IMR-90 (cell line): ENCODE measurements around the gene TBRG4. TPM values are rescaled to one million over a fixed set of nuclear protein-coding genes. Genes with fewer than 3 reads are reported as not detected.

ENCODE experiments used
- ATAC-seq: fragments of 200-7000 bp; cut with Tn5 transposase; 2 replicates; pipeline ENCODE4 v1.9.1; 2020; ENCODE audit warnings: low read depth, mild to moderate bottlenecking, moderate library complexity
- BruUV-seq: library from RNA; stranded (reverse); fragments of 400-500 nt; replicated peaks from 2 replicates; lab custom pipeline; 2021; lab: Mats Ljungman, UMichigan
- CTCF ChIA-PET: fragments of 300-600 bp; formaldehyde crosslinking; extraction: SDS; loops from one replicate; lab custom pipeline; 2021; ENCODE audit warnings: antibody characterized with exemption; lab: Yijun Ruan, JAX
- POLR2A ChIA-PET: fragments of 300-600 bp; sonication (Branson Sonifier 250); formaldehyde crosslinking; loops from one replicate; lab custom pipeline; 2022; ENCODE audit warnings: antibody characterized with exemption; ENCODE audit not compliant: unreplicated experiment; lab: Charles Lee
- DNase-seq: peaks from one replicate; pipeline ENCODE4 v3.0.0; 2013
- H2AFZ ChIP-seq: replicated peaks from 2 replicates; pipeline ENCODE3; 2013; ENCODE audit warnings: low read length, mild to moderate bottlenecking; ENCODE audit not compliant: poor library complexity
- H2AK5ac ChIP-seq: 2 replicates; pipeline ENCODE4 v1.6.1; 2013; ENCODE audit warnings: low read depth, low read length, inconsistent platforms
- H2AK9ac ChIP-seq: replicated peaks from 2 replicates; pipeline ENCODE3; 2013; ENCODE audit warnings: mild to moderate bottlenecking, low read depth, low read length, moderate library complexity; ENCODE audit not compliant: poor library complexity
- H2BK120ac ChIP-seq: 2 replicates; pipeline ENCODE4 v1.6.1; 2013; ENCODE audit warnings: low read depth, low read length, inconsistent platforms
- H2BK15ac ChIP-seq: 3 replicates; pipeline ENCODE4 v1.6.1; 2013; ENCODE audit warnings: low read depth, low read length, inconsistent platforms
- H2BK20ac ChIP-seq: 2 replicates; pipeline ENCODE4 v1.6.1; 2013; ENCODE audit warnings: low read depth, mild to moderate bottlenecking, inconsistent platforms, low read length, moderate library complexity
- H2BK5ac ChIP-seq: 2 replicates; pipeline ENCODE4 v1.6.1; 2013; ENCODE audit warnings: mild to moderate bottlenecking, low read depth, low read length, inconsistent platforms; ENCODE audit not compliant: poor library complexity, severe bottlenecking
- H3K14ac ChIP-seq: replicated peaks from 2 replicates; pipeline ENCODE4 v1.6.1; 2013; ENCODE audit warnings: low read depth, low read length, inconsistent platforms
- H3K18ac ChIP-seq: 2 replicates; pipeline ENCODE4 v1.6.1; 2013; ENCODE audit warnings: low read depth, low read length, control low read depth
- H3K23ac ChIP-seq: 2 replicates; pipeline ENCODE4 v1.6.1; 2013; ENCODE audit warnings: low read depth, low read length, inconsistent platforms
- H3K27ac ChIP-seq: 2 replicates; pipeline ENCODE4 v1.5.1; 2013; ENCODE audit warnings: mild to moderate bottlenecking, control low read depth, low read length; ENCODE audit not compliant: insufficient read depth
- H3K27me3 ChIP-seq: 2 replicates; pipeline ENCODE4 v1.6.1; 2013; ENCODE audit warnings: low read length; ENCODE audit not compliant: control insufficient read depth, insufficient read depth
- H3K36me3 ChIP-seq: 2 replicates; pipeline ENCODE4 v1.6.1; 2013; ENCODE audit warnings: low read length, mixed read lengths; ENCODE audit not compliant: control insufficient read depth, insufficient read depth
- H3K4ac ChIP-seq: 2 replicates; pipeline ENCODE4 v1.6.1; 2013; ENCODE audit warnings: low read depth, low read length, inconsistent platforms
- H3K4me1 ChIP-seq: 2 replicates; pipeline ENCODE4 v1.6.1; 2013; ENCODE audit warnings: low read length, mixed read lengths; ENCODE audit not compliant: control insufficient read depth, insufficient read depth
- H3K4me2 ChIP-seq: 2 replicates; pipeline ENCODE4 v1.6.1; 2013; ENCODE audit warnings: low read depth, mild to moderate bottlenecking, control low read depth, low read length, moderate library complexity
- H3K4me3 ChIP-seq: 2 replicates; pipeline ENCODE4 v1.5.1; 2013; ENCODE audit warnings: low read depth, mild to moderate bottlenecking, control low read depth, low read length, moderate library complexity; ENCODE audit not compliant: insufficient read depth
- H3K56ac ChIP-seq: 2 replicates; pipeline ENCODE4 v1.6.1; 2013; ENCODE audit warnings: low read length, inconsistent platforms; ENCODE audit not compliant: insufficient read depth; ENCODE audit errors: extremely low read depth
- H3K79me1 ChIP-seq, 2 experiments: 2 replicates each; pipeline ENCODE4 v1.6.1; 2013; ENCODE audit warnings: low read length in 2 of 2, inconsistent platforms in 1 of 2, low read depth in 1 of 2
- H3K9ac ChIP-seq: 2 replicates; pipeline ENCODE4 v1.6.1; 2013; ENCODE audit warnings: low read depth, low read length, control low read depth
- H3K9me1 ChIP-seq: 2 replicates; pipeline ENCODE4 v1.6.1; 2013; ENCODE audit warnings: low read length, inconsistent platforms; ENCODE audit not compliant: insufficient read depth
- H3K9me3 ChIP-seq: 2 replicates; pipeline ENCODE4 v1.6.1; 2013; ENCODE audit warnings: low read length; ENCODE audit not compliant: control insufficient read depth, insufficient read depth
- H4K20me1 ChIP-seq: 2 replicates; pipeline ENCODE4 v1.6.1; 2013; ENCODE audit warnings: low read length, inconsistent platforms; ENCODE audit not compliant: insufficient read depth
- H4K5ac ChIP-seq: 2 replicates; pipeline ENCODE4 v1.6.1; 2013; ENCODE audit warnings: mild to moderate bottlenecking, low read depth, low read length, control low read depth
- H4K8ac ChIP-seq, 2 experiments: 2 replicates each; pipeline ENCODE4 v1.6.1; 2013; ENCODE audit warnings: low read depth in 2 of 2, low read length in 2 of 2, control low read depth in 1 of 2, inconsistent platforms in 1 of 2
- H4K91ac ChIP-seq: 2 replicates; pipeline ENCODE4 v1.6.1; 2013; ENCODE audit warnings: low read depth, low read length, inconsistent platforms; ENCODE audit not compliant: insufficient read depth
- BHLHE40 ChIP-seq: fragments of 150-350 bp; IDR thresholded peaks from 2 replicates; pipeline ENCODE4 v1.6.1; 2016; ENCODE audit warnings: mild to moderate bottlenecking, low read depth, low read length
- CEBPB ChIP-seq: IDR thresholded peaks from 2 replicates; pipeline ENCODE4 v1.6.1; 2012; ENCODE audit warnings: low read depth, low read length, improper control_type of control experiment
- CHD1 ChIP-seq: IDR thresholded peaks from 2 replicates; pipeline ENCODE4 v1.6.1; 2012; ENCODE audit warnings: low read depth, low read length, improper control_type of control experiment
- CTCF ChIP-seq: conservative IDR thresholded peaks from 2 replicates; pipeline ENCODE4 v1.5.1; 2012; ENCODE audit warnings: mild to moderate bottlenecking, low read depth, low read length, improper control_type of control experiment
- ELK1 ChIP-seq: fragments of 150-350 bp; IDR thresholded peaks from 2 replicates; pipeline ENCODE4 v1.6.1; 2016; ENCODE audit warnings: low read depth, mild to moderate bottlenecking, low read length, moderate library complexity, borderline replicate concordance
- FOS ChIP-seq: fragments of 150-350 bp; IDR thresholded peaks from 2 replicates; pipeline ENCODE4 v1.6.1; 2016; ENCODE audit warnings: low read depth, low read length
- MAFK ChIP-seq: IDR thresholded peaks from 2 replicates; pipeline ENCODE4 v1.6.1; 2012; ENCODE audit warnings: low read depth, low read length, improper control_type of control experiment
- MAZ ChIP-seq: IDR thresholded peaks from 2 replicates; pipeline ENCODE4 v1.6.1; 2012; ENCODE audit warnings: low read depth, mild to moderate bottlenecking, low read length, improper control_type of control experiment, moderate library complexity, borderline replicate concordance
- MXI1 ChIP-seq: IDR thresholded peaks from 2 replicates; pipeline ENCODE4 v1.6.1; 2012; ENCODE audit warnings: low read depth, mild to moderate bottlenecking, low read length, moderate library complexity, borderline replicate concordance
- NFE2L2 ChIP-seq: fragments of 150-350 bp; IDR thresholded peaks from 2 replicates; pipeline ENCODE4 v1.6.1; 2016; ENCODE audit warnings: low read depth, mild to moderate bottlenecking, low read length
- POLR2A ChIP-seq: IDR thresholded peaks from 2 replicates; pipeline ENCODE4 v1.6.1; 2012; ENCODE audit warnings: mild to moderate bottlenecking, low read depth, low read length
- RAD21 ChIP-seq: IDR thresholded peaks from 2 replicates; pipeline ENCODE4 v1.6.1; 2012; ENCODE audit warnings: low read length, improper control_type of control experiment
- RCOR1 ChIP-seq: IDR thresholded peaks from 2 replicates; pipeline ENCODE4 v1.6.1; 2012; ENCODE audit warnings: mild to moderate bottlenecking, low read length, improper control_type of control experiment; ENCODE audit not compliant: insufficient replicate concordance
- RFX5 ChIP-seq: IDR thresholded peaks from 2 replicates; pipeline ENCODE4 v1.8.0; 2012; ENCODE audit warnings: low read depth, mild to moderate bottlenecking, low read length, moderate library complexity
- SMC3 ChIP-seq: fragments of 150-350 bp; IDR thresholded peaks from 2 replicates; pipeline ENCODE4 v1.6.1; 2016; ENCODE audit warnings: low read depth, mild to moderate bottlenecking, antibody characterized with exemption, low read length, moderate library complexity
- USF2 ChIP-seq: fragments of 150-350 bp; IDR thresholded peaks from 2 replicates; pipeline ENCODE4 v1.6.1; 2017; ENCODE audit warnings: mild to moderate bottlenecking, antibody characterized with exemption, low read length, low read depth
- WGBS, 2 experiments: methylation state at CpG; one replicate each; pipeline versions ENCODE4 v1.1.5 to v1.1.7; 2013; ENCODE audit warnings: missing lambda C conversion rate in 2 of 2; ENCODE audit not compliant: insufficient read length in 1 of 2; ENCODE audit errors: extremely low coverage in 2 of 2; 5-methylcytosine and 5-hydroxymethylcytosine counted together
- dilution Hi-C: fragments of 300-500 bp; cut with HindIII; formaldehyde crosslinking; loops from one replicate; pipeline ENCODE4 v1.14.3; 2018; ENCODE audit warnings: low sequenced_read_pairs; ENCODE audit not compliant: unreplicated experiment
- in situ Hi-C: fragments of 300-500 bp; cut with MboI; formaldehyde crosslinking; loops from 3 replicates; pipeline ENCODE4 v1.14.3; 2019; ENCODE audit warnings: low sequenced_read_pairs, inconsistent platforms, mixed read lengths
- intact Hi-C: fragments of 100-400 bp; cut with micrococcal nuclease; formaldehyde crosslinking; loops from 2 replicates; pipeline ENCODE4 v1.10.0; 2022
- polyA plus RNA-seq, 3 experiments: library from polyadenylated mRNA; depleted of rRNA; stranded (reverse); fragments of >200 nt; gene quantifications; 2 replicates each; pipeline ENCODE4 v1.2.3, GENCODE V29; 2012; ENCODE audit warnings: low replicate concordance in 1 of 3
- total RNA-seq: library from RNA; depleted of rRNA; stranded (reverse); fragments of >200 nt; gene quantifications from 2 replicates; pipeline ENCODE4 v1.2.3, GENCODE V29; 2012

The TBRG4 gene
- total and polyA plus RNA-seq, 2 of the 4 experiments (the other 2 are of a cell fraction), result 71.6 to 77.6 TPM

GRCh38 chr7:45076946-45077345, 34.6 kb downstream of the TBRG4 start:
- Histone ChIP-seq H3K4me1 (no peaks in the 10 kb centered on the region), H3K56ac (no peak overlapping the region), H2AFZ (no peak overlapping the region), H3K4ac (no peak overlapping the region), H4K20me1 (peaks cover 4% of the 10 kb centered on the region; the same call in 1 of the 2 replicates), H2BK20ac (no peak overlapping the region), H3K14ac (no peak overlapping the region), H3K9ac (no peak overlapping the region), H2AK9ac (no peak overlapping the region), H4K91ac (no peak overlapping the region), H2AK5ac (no peak overlapping the region), H3K18ac (no peak overlapping the region), H2BK5ac (no peak overlapping the region), H3K36me3 (peaks cover 59% of the 10 kb centered on the region), H4K5ac (no peak overlapping the region), H4K8ac (no peak overlapping the region), H3K9me3 (no peaks in the 10 kb centered on the region), H2BK120ac (no peak overlapping the region), H3K4me2 (no peak overlapping the region), H3K27me3 (no peaks in the 10 kb centered on the region), H3K9me1 (peaks cover 16% of the 10 kb centered on the region), H3K79me1 (no peaks in the 10 kb centered on the region; a peak in 1 of 4 replicates), H3K23ac (no peak overlapping the region), H3K4me3 (no peak overlapping the region), H3K27ac (no peak overlapping the region), H2BK15ac (no peak overlapping the region)
- TF ChIP-seq FOS, result no peak
- no peak for TF ChIP-seq NFE2L2
- TF ChIP-seq MXI1, result no peak
- no peak for TF ChIP-seq ELK1
- TF ChIP-seq RCOR1, result no peak
- TF ChIP-seq MAZ, result no peak
- TF ChIP-seq CTCF, result no peak
- TF ChIP-seq POLR2A, result no peak
- no peak for TF ChIP-seq USF2
- TF ChIP-seq BHLHE40, result no peak
- no peak for TF ChIP-seq CHD1
- no peak for TF ChIP-seq MAFK
- no peak for TF ChIP-seq RAD21
- no peak for TF ChIP-seq SMC3
- TF ChIP-seq RFX5, result no peak
- TF ChIP-seq CEBPB, result no peak
- no CpG with 5 or more reads among the region's 5 CpGs for WGBS, 2 experiments
- POLR2A ChIA-PET, result no interaction called here
- CTCF ChIA-PET, result no interaction called here
- DNase-seq, result no peak
- ATAC-seq, result no peak
- intact Hi-C loops, result no loop called here
- dilution Hi-C loops, result no loop called here
- BruUV-seq, result no TSS peak
- in situ Hi-C loops, result no loop called here
